HepG2 (cell line): ENCODE results near the gene DNTTIP2. TPM values are rescaled to one million over a fixed set of nuclear protein-coding genes. Genes with fewer than 3 reads are reported as not detected.
A peak's percentile ranks its signal among the peaks of the same experiment; 100 is the strongest.

Experiments
- CEBPG ChIP-seq: IDR thresholded peaks from 2 replicates; pipeline ENCODE4 v1.6.1; 2016
- GATAD1 ChIP-seq: IDR thresholded peaks from 2 replicates; pipeline ENCODE4 v1.6.1; 2016; ENCODE audit warnings: missing genetic modification reagents, missing compliant biosample characterization
- GATAD2A ChIP-seq: IDR thresholded peaks from 2 replicates; pipeline ENCODE4 v1.6.1; 2016
- KAT8 ChIP-seq: IDR thresholded peaks from 2 replicates; pipeline ENCODE4 v1.6.1; 2016; ENCODE audit warnings: missing genetic modification reagents, missing compliant biosample characterization
- KLF6 ChIP-seq: IDR thresholded peaks from 2 replicates; pipeline ENCODE4 v1.8.0; 2016; ENCODE audit warnings: missing biosample characterization, missing genetic modification reagents
- MATR3 ChIP-seq: sonication (generic); formaldehyde crosslinking; IDR thresholded peaks from 2 replicates; pipeline ENCODE4 v1.4.0; 2020; ENCODE audit warnings: missing genetic modification reagents
- PITX1 ChIP-seq: sonication (generic); formaldehyde crosslinking; IDR thresholded peaks from 2 replicates; pipeline ENCODE4 v1.5.1; 2020; ENCODE audit warnings: mild to moderate bottlenecking, missing genetic modification reagents
- SMAD9 ChIP-seq: sonication (generic); formaldehyde crosslinking; IDR thresholded peaks from 2 replicates; pipeline ENCODE4 v1.5.1; 2020; ENCODE audit warnings: mild to moderate bottlenecking, missing genetic modification reagents
- SRSF1 ChIP-seq: fragments of 200-400 bp; formaldehyde crosslinking; optimal IDR thresholded peaks from 2 replicates; pipeline ENCODE3; 2017; ENCODE audit warnings: mild to moderate bottlenecking, low read depth, low read length, moderate library complexity
- ZFP41 ChIP-seq: sonication (generic); formaldehyde crosslinking; IDR thresholded peaks from 2 replicates; pipeline ENCODE4 v1.4.0; 2020; ENCODE audit warnings: mild to moderate bottlenecking, missing genetic modification reagents, borderline replicate concordance
- ZNF264 ChIP-seq: sonication (generic); formaldehyde crosslinking; IDR thresholded peaks from 2 replicates; pipeline ENCODE4 v1.4.0; 2020; ENCODE audit warnings: missing genetic modification reagents
- ZNF33A ChIP-seq: sonication (generic); formaldehyde crosslinking; IDR thresholded peaks from 2 replicates; pipeline ENCODE4 v1.5.1; 2020; ENCODE audit warnings: missing genetic modification reagents, mild to moderate bottlenecking, moderate library complexity, borderline replicate concordance
- ZNF644 ChIP-seq: IDR thresholded peaks from 2 replicates; pipeline ENCODE4 v1.6.1; 2016; ENCODE audit warnings: low read depth
- ZNF878 ChIP-seq: sonication (generic); formaldehyde crosslinking; IDR thresholded peaks from 2 replicates; pipeline ENCODE4 v1.8.1; 2023; ENCODE audit warnings: mild to moderate bottlenecking, missing genetic modification reagents, moderate library complexity
- polyA plus RNA-seq, 8 experiments: library from polyadenylated mRNA; depleted of rRNA in 3 of 8; stranded (reverse) in 7 of 8; unstranded in 1 of 8; fragments of >200 nt; fragmentation: Illumina TruSeq in 4 of 8; extraction: Trizol in 4 of 8; gene quantifications; 2 replicates each; pipeline versions ENCODE4 v1.2.1 to v1.2.3, GENCODE V29; 2011 to 2016; ENCODE audit warnings: low read depth in 4 of 8, missing spikeins in 1 of 8, mixed read lengths in 1 of 8; ENCODE audit not compliant: insufficient read depth in 1 of 8
- total RNA-seq, 5 experiments: library from RNA; depleted of rRNA; stranded (reverse); fragments of >200 nt; fragmentation: Illumina TruSeq; extraction: Trizol; gene quantifications; 2 replicates each; pipeline ENCODE4 v1.2.3, GENCODE V29; 2016; ENCODE audit warnings: low read depth in 1 of 5
- TF ChIP-seq, protein P1 (sequence below): sonication (generic); formaldehyde crosslinking; IDR thresholded peaks from 2 replicates; pipeline ENCODE4 v1.4.0; 2020; ENCODE audit warnings: missing genetic modification reagents, borderline replicate concordance
- TF ChIP-seq, protein P2 (sequence below): IDR thresholded peaks from 2 replicates; pipeline ENCODE4 v1.6.1; 2016; ENCODE audit warnings: missing compliant biosample characterization, missing genetic modification reagents, borderline replicate concordance
- TF ChIP-seq, protein P3 (sequence below): sonication (generic); formaldehyde crosslinking; IDR thresholded peaks from 2 replicates; pipeline ENCODE4 v1.4.0; 2020; ENCODE audit warnings: missing genetic modification reagents
- TF ChIP-seq, protein P4 (sequence below): conservative IDR thresholded peaks from 2 replicates; pipeline ENCODE4 v1.6.1; 2018; ENCODE audit warnings: missing genetic modification reagents
- TF ChIP-seq, protein P5 (sequence below): sonication (generic); formaldehyde crosslinking; IDR thresholded peaks from 2 replicates; pipeline ENCODE4 v1.5.1; 2020; ENCODE audit warnings: mild to moderate bottlenecking, missing genetic modification reagents, borderline replicate concordance

Gene DNTTIP2
- total and polyA plus RNA-seq, 2 of the 13 experiments (the other 11 are each of a cell fraction or from before 2014, with no cell fraction given) = 11.4 to 63.3 TPM

- TF ChIP-seq, protein P1, sequence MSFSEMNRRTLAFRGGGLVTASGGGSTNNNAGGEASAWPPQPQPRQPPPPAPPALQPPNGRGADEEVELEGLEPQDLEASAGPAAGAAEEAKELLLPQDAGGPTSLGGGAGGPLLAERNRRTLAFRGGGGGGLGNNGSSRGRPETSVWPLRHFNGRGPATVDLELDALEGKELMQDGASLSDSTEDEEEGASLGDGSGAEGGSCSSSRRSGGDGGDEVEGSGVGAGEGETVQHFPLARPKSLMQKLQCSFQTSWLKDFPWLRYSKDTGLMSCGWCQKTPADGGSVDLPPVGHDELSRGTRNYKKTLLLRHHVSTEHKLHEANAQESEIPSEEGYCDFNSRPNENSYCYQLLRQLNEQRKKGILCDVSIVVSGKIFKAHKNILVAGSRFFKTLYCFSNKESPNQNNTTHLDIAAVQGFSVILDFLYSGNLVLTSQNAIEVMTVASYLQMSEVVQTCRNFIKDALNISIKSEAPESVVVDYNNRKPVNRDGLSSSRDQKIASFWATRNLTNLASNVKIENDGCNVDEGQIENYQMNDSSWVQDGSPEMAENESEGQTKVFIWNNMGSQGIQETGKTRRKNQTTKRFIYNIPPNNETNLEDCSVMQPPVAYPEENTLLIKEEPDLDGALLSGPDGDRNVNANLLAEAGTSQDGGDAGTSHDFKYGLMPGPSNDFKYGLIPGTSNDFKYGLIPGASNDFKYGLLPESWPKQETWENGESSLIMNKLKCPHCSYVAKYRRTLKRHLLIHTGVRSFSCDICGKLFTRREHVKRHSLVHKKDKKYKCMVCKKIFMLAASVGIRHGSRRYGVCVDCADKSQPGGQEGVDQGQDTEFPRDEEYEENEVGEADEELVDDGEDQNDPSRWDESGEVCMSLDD (CRISPR knock-in tag) = no peak
- no peak for TF ChIP-seq SMAD9 (CRISPR knock-in tag)
- no peak for TF ChIP-seq SRSF1
- no peak for TF ChIP-seq ZFP41 (CRISPR knock-in tag)
- no peak for TF ChIP-seq MATR3 (CRISPR knock-in tag)
- TF ChIP-seq ZNF33A (CRISPR knock-in tag) = no peak
- TF ChIP-seq GATAD1 (CRISPR knock-in tag) = no peak
- TF ChIP-seq, protein P2, sequence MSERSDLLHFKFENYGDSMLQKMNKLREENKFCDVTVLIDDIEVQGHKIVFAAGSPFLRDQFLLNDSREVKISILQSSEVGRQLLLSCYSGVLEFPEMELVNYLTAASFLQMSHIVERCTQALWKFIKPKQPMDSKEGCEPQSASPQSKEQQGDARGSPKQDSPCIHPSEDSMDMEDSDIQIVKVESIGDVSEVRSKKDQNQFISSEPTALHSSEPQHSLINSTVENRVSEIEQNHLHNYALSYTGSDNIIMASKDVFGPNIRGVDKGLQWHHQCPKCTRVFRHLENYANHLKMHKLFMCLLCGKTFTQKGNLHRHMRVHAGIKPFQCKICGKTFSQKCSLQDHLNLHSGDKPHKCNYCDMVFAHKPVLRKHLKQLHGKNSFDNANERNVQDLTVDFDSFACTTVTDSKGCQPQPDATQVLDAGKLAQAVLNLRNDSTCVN = no peak
- peak; percentile 95 for TF ChIP-seq CEBPG
- TF ChIP-seq, protein P3, sequence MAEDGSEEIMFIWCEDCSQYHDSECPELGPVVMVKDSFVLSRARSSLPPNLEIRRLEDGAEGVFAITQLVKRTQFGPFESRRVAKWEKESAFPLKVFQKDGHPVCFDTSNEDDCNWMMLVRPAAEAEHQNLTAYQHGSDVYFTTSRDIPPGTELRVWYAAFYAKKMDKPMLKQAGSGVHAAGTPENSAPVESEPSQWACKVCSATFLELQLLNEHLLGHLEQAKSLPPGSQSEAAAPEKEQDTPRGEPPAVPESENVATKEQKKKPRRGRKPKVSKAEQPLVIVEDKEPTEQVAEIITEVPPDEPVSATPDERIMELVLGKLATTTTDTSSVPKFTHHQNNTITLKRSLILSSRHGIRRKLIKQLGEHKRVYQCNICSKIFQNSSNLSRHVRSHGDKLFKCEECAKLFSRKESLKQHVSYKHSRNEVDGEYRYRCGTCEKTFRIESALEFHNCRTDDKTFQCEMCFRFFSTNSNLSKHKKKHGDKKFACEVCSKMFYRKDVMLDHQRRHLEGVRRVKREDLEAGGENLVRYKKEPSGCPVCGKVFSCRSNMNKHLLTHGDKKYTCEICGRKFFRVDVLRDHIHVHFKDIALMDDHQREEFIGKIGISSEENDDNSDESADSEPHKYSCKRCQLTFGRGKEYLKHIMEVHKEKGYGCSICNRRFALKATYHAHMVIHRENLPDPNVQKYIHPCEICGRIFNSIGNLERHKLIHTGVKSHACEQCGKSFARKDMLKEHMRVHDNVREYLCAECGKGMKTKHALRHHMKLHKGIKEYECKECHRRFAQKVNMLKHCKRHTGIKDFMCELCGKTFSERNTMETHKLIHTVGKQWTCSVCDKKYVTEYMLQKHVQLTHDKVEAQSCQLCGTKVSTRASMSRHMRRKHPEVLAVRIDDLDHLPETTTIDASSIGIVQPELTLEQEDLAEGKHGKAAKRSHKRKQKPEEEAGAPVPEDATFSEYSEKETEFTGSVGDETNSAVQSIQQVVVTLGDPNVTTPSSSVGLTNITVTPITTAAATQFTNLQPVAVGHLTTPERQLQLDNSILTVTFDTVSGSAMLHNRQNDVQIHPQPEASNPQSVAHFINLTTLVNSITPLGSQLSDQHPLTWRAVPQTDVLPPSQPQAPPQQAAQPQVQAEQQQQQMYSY (CRISPR knock-in tag) = no peak
- peak; percentile 99 for TF ChIP-seq GATAD2A (CRISPR knock-in tag)
- TF ChIP-seq, protein P4, sequence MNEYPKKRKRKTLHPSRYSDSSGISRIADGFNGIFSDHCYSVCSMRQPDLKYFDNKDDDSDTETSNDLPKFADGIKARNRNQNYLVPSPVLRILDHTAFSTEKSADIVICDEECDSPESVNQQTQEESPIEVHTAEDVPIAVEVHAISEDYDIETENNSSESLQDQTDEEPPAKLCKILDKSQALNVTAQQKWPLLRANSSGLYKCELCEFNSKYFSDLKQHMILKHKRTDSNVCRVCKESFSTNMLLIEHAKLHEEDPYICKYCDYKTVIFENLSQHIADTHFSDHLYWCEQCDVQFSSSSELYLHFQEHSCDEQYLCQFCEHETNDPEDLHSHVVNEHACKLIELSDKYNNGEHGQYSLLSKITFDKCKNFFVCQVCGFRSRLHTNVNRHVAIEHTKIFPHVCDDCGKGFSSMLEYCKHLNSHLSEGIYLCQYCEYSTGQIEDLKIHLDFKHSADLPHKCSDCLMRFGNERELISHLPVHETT (CRISPR knock-in tag) = no peak
- peak; percentile 74 for TF ChIP-seq KAT8 (CRISPR knock-in tag)
- peak; percentile 75; the same call in 1 of the 2 replicates for TF ChIP-seq ZNF264 (CRISPR knock-in tag)
- TF ChIP-seq, protein P5, sequence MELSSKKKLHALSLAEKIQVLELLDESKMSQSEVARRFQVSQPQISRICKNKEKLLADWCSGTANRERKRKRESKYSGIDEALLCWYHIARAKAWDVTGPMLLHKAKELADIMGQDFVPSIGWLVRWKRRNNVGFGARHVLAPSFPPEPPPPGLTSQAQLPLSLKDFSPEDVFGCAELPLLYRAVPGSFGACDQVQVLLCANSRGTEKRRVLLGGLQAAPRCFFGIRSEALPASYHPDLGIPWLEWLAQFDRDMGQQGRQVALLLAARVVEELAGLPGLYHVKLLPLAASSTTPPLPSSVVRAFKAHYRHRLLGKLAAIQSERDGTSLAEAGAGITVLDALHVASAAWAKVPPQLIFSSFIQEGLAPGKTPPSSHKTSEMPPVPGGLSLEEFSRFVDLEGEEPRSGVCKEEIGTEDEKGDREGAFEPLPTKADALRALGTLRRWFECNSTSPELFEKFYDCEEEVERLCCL (CRISPR knock-in tag) = no peak
- TF ChIP-seq PITX1 (CRISPR knock-in tag) = peak; percentile 89; the same call in 1 of the 2 replicates
- peak; percentile 86 for TF ChIP-seq ZNF644 (CRISPR knock-in tag)
- TF ChIP-seq KLF6 (CRISPR knock-in tag) = 0 out of 2 replicates have a peak, but pooled peaks have one; percentile 35
- no peak for TF ChIP-seq ZNF878 (CRISPR knock-in tag)
Measured at GRCh38 chr1:93827633-93828366, 51.2 kb downstream of the DNTTIP2 start (continued).
